ENCODE measurements around the gene ZNF208. TPM values are rescaled to one million over a fixed set of nuclear protein-coding genes. Genes with fewer than 3 reads are reported as not detected.
"Not testable (repeated sequence)": the region's sequence is repeated elsewhere in the genome, so short reads cannot be mapped to it uniquely, and the experiment has no call there.

The ZNF208 gene
- total RNA-seq = 0.53 TPM in 1 of 2 replicates, not detected in the other

DNA sequence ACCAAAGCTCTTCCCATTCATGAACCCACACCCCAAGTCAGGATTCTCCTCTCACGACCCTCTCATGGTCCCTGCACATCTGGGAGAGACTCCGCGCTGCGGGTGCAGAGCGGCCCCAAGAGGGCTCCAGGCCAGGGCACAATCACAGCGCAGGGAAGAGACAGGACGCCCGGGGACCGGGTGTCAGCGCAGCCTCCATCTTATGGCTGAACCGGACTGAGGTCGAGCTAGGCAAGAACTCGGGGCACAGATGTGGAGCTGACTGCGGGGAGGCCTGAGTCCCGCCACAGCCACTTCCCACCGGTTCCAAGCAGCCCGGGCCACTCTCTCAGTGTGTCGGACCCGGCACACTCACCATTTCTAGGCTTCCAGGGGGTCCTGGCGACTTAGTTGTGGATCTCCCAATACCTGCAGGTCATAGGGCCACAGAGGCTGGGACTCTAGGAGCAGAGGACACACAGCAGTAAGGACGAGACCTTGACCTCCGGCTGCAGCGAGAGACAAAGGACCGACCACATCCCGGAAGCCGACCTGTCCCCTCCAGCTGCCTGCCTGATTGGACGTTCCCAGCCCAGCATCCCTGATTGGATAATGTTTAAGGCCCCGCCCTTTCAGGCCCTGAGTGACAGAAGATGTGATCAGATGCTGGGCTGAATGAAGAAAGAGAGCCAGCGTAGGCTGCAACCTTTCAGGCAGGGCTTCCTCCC, at the start of gene ZNF208:
Gene ZNF208, minus strand, starts transcription at position 507 of the 707 bp plus-strand sequence. Its CDS starts 149 bp downstream, at position 358.
- not testable (repeated sequence) for DNase-seq (ENCODE audit: extremely low read depth, low read depth, low spot score)

- DNase-seq (ENCODE audit: extremely low read depth, low read depth, low spot score) = no peak
Observed at GRCh38 chr19:22052644-22053013, 41.9 kb upstream of the ZNF208 start.

- not testable (repeated sequence) for DNase-seq (ENCODE audit: extremely low read depth, low read depth, low spot score)
Observed at GRCh38 chr19:22041151-22041550, 30.4 kb upstream of the ZNF208 start.

- DNase-seq (ENCODE audit: extremely low read depth, low read depth, low spot score) = no peak
Observed at GRCh38 chr19:22030680-22031079, 19.9 kb upstream of the ZNF208 start.

- no peak for DNase-seq (ENCODE audit: extremely low read depth, low read depth, low spot score)
Observed at GRCh38 chr19:22026687-22027086, 15.9 kb upstream of the ZNF208 start.

GRCh38 chr19:22025539-22025938, 14.8 kb upstream of the ZNF208 start:
- DNase-seq (ENCODE audit: extremely low read depth, low read depth, low spot score) = not testable (repeated sequence)

- no peak for DNase-seq (ENCODE audit: extremely low read depth, low read depth, low spot score)
Observed at GRCh38 chr19:21970466-21970865, 40.3 kb downstream of the ZNF208 start.

- no peak for DNase-seq (ENCODE audit: extremely low read depth, low read depth, low spot score)
Observed at GRCh38 chr19:21947775-21948174, 63.0 kb downstream of the ZNF208 start.

DNA sequence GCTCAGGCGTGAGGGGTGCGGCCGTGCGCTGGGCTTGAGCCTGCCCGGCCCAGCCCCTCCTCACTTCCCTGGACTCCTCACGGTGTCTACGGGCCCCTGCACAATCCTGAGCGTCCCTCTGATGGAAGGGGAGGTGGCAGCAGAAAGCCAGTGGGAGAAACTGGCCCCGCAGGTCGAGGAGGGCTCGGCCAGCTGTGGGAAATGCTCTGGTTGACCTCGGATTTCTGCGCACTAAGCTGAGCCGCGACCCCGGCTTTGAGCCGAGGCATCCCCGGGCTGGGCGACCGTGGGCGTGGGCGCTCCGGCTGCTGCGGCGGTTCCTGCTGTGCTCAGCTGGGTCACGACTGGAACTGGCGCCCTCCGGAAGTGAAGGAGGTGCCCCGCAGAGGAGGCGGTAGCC, 70.1 kb downstream of the ZNF208 start:
- DNase-seq (ENCODE audit: extremely low read depth, low read depth, low spot score) = no peak

- no peak for DNase-seq (ENCODE audit: extremely low read depth, low read depth, low spot score)
Observed at GRCh38 chr19:21934593-21934992, 76.2 kb downstream of the ZNF208 start.

- no peak for DNase-seq (ENCODE audit: extremely low read depth, low read depth, low spot score)
Observed at GRCh38 chr19:21934131-21934530, 76.6 kb downstream of the ZNF208 start.

- no peak for DNase-seq (ENCODE audit: extremely low read depth, low read depth, low spot score)
Observed at GRCh38 chr19:21922276-21922675, 88.5 kb downstream of the ZNF208 start.

GRCh38 chr19:21921691-21922180, 89.0 kb downstream of the ZNF208 start:
- no peak for DNase-seq (ENCODE audit: extremely low read depth, low read depth, low spot score)

DNA sequence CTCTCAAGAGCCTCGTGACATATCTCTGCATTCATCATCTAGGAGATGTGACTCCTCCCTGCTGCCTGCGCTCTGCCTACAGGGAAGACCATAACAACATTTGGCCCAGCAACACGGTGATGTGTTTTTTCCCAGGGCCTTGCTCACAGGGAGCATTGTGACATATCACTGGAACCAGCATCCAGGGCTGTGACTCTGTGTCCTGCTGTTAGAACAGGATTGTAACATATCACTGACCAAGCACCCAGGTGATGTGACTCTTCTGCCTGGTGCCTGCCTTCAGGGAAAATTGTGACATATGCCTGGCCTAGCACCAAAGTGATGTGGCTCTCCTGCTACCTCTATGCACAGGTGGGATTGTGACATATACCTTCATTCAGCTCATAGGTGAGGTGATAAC, 95.3 kb downstream of the ZNF208 start:
- DNase-seq (ENCODE audit: extremely low read depth, low read depth, low spot score) = no peak

DNA sequence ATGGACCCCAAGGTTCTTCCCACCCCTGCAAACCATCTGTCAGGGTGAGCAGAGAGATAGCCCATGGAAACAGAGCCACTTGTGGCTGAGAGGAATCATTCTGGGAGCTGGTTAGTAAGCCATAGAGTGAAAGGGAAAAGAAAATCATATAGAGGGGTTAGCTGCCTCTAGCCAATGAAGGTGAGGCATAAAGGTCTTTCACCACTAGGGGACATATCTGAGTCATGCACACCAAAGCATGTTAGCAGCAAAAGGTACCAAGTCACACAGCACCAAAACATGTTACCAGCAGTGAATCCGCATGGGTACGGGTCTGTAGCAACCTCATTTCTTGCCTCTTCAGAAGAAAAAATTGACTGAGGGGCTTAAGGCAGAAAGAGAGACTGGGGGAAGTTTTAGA, 98.1 kb downstream of the ZNF208 start:
- no peak for DNase-seq (ENCODE audit: extremely low read depth, low read depth, low spot score)

- DNase-seq (ENCODE audit: extremely low read depth, low read depth, low spot score) = no peak
Observed at GRCh38 chr19:21910318-21910717, 100.4 kb downstream of the ZNF208 start.

- DNase-seq (ENCODE audit: extremely low read depth, low read depth, low spot score) = no peak
Observed at GRCh38 chr19:21908066-21908465, 102.7 kb downstream of the ZNF208 start.

DNA sequence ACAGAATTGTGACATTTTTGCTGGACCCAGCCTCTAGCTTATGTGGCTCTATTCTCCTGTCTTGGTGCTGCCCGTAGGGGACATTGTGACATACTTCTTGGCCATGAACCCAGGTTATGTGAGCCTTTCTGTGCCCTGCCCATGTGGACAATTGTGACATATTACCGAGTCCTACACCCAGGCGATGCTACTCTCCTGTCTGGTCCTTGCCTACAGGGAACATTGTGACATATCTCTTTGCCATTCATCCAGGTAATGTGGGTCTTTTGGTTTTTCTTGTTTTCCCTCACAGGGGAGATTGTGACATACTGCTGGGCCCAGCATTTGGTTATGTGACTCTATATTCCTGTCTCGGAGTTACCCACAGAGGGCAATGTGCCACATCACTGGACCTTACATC, 103.2 kb downstream of the ZNF208 start:
- DNase-seq (ENCODE audit: extremely low read depth, low read depth, low spot score) = no peak

DNA sequence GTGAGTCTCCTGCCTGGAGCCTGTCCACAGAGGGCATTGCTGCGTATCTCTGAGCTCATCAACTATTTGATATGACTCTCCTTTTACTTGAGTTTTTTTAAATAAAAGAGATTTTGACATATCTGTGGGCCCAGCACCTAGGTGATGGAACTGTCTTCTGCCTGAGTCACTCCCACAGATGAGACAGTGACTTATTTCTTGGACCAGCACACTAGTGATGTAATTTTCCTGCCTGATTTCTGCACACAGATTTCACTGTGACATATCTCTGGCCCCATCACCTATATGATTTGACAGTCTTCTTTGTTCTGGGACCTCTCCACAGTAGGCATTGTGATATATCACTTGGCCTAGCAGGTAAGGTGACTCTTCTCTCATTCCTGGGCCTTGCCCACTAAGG, 108.2 kb downstream of the ZNF208 start:
- no peak for DNase-seq (ENCODE audit: extremely low read depth, low read depth, low spot score)

- DNase-seq (ENCODE audit: extremely low read depth, low read depth, low spot score) = no peak
Observed at GRCh38 chr19:21901861-21902260, 108.9 kb downstream of the ZNF208 start.

- DNase-seq (ENCODE audit: extremely low read depth, low read depth, low spot score) = no peak
Observed at GRCh38 chr19:21900401-21900800, 110.3 kb downstream of the ZNF208 start.

DNA sequence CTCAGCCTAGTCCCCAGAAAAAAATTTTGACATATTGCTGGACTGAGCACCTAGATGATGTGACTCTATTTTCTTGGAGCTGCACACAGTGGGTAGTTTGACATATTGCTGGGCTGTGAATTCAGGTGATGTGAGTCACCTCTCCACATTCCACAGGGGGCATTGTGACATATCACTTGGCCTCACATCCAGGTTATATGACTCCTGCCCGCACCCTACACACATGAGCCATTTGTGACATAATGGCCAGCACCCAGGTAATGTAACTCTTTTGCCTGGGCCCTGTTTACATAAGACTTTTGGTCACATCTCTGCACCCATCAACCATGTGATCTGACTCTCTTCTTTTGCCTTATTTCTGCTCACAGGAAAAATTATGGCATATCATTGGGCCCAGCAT, 119.7 kb downstream of the ZNF208 start:
- DNase-seq (ENCODE audit: extremely low read depth, low read depth, low spot score) = no peak

DNA sequence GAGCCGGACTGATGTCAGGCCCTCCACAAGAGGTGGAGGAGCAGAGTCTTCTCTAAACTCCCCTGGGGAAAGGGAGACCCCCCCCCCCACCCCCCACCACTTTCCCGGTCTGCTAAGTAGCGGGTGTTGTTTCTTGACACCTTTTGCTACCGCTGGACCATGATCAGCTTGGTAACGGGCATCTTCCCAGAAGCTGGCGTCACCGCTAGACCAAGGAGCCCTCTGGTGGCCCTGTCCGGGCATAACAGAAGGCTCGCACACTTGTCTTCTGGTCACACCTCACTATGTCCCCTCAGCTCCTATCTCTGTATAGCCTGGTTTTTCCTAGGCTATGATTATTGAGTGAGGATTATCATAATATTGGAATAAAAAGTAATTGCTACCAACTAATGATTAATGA, 120.7 kb downstream of the ZNF208 start:
- not testable (repeated sequence) for DNase-seq (ENCODE audit: extremely low read depth, low read depth, low spot score)

Data from glomerular endothelial cell (primary cell).